Mammary epithelial cell (primary cell): Measurements from ENCODE around the gene CYFIP2.

Experiments used
- CTCF ChIP-seq, 2 donors: IDR thresholded peaks in 1 of 2; conservative IDR thresholded peaks in 1 of 2; 2 replicates each; pipeline ENCODE4 v1.5.1; 2011 to 2012; ENCODE audit warnings: inconsistent platforms in 2 of 2, low read length in 2 of 2, mild to moderate bottlenecking in 2 of 2, control low read depth in 1 of 2, low read depth in 1 of 2; ENCODE audit not compliant: insufficient read depth in 1 of 2; ENCODE audit errors: extremely low read depth in 1 of 2
- EZH2 ChIP-seq: IDR thresholded peaks from 2 replicates; pipeline ENCODE4 v1.6.1; 2012; ENCODE audit warnings: low read length, inconsistent platforms, borderline replicate concordance

GRCh38 chr5:157309796-157310195 lies 43.9 kb downstream of the CYFIP2 start:
- TF ChIP-seq CTCF (conservative IDR thresholded peaks at IDR 0.05 in 1 of 2, IDR thresholded peaks at IDR 0.05 in 1 of 2; ENCODE audit: extremely low read depth in 1 of 2, insufficient read depth in 1 of 2, low read depth in 1 of 2, low read length in 2 of 2) (no peak), EZH2 (no peak)
